GM19438 (cell line): Measurements from ENCODE around the gene P2RY11.

ENCODE experiments used
- ATAC-seq: cut with Tn5 transposase; IDR thresholded peaks from one replicate; pipeline ENCODE4 v1.9.1; 2021; ENCODE audit warnings: low read depth; ENCODE audit not compliant: unreplicated experiment

Gene P2RY11, protein sequence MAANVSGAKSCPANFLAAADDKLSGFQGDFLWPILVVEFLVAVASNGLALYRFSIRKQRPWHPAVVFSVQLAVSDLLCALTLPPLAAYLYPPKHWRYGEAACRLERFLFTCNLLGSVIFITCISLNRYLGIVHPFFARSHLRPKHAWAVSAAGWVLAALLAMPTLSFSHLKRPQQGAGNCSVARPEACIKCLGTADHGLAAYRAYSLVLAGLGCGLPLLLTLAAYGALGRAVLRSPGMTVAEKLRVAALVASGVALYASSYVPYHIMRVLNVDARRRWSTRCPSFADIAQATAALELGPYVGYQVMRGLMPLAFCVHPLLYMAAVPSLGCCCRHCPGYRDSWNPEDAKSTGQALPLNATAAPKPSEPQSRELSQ

DNA sequence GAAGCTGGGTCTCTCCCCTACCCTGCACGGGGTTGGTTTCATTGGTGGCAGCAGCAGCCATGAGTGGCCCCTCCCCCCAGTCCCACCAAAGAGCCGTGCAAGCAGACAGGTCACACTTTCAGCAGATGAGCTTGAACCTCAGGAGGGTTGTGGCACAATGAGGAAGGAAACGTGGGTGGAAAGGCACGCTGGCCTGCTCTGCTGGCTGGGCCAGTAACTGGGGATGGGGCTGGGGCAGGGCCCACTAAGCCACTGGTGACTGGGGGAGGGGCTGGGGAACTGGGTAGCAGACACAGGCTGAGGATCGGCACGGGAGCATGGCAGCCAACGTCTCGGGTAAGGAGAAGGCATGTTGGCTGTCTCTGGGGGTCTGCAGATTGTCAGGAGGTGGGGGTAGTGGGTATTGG, at the start of gene P2RY11:
Gene P2RY11 (plus strand): TSS at position 289 of the 407 bp plus-strand sequence. CDS start 29 bp downstream, at position 318.
- ATAC-seq: no peak

DNA sequence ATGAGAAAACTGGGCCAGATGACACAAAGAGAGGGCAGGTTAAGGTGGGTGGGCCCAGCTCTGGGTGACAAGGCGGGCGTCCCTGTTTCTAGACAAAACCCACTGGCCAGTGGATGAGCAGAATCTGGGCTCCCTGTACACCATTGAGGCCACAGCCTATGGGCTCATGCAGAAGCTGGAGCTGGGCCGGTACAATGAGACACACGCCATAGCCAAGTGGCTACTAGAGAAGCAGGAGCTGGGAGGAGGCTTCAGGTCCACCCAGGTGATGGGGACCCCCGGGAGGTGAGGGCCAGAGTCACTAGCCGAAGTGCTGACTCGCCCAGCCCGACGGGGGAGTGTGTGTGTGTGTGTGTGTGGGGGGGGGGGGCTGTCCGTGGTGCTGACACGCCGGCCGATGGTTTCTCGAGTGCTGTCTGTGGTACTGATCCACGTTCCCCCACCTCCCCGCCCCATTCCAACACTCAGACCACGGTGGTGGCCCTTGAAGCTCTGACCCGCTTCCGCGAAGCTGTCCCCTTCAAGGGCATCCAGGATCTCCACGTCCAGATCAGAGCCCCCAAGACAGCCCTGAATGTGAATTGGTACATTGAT, 49.7 kb upstream of the P2RY11 start:
- ATAC-seq: no peak

DNA sequence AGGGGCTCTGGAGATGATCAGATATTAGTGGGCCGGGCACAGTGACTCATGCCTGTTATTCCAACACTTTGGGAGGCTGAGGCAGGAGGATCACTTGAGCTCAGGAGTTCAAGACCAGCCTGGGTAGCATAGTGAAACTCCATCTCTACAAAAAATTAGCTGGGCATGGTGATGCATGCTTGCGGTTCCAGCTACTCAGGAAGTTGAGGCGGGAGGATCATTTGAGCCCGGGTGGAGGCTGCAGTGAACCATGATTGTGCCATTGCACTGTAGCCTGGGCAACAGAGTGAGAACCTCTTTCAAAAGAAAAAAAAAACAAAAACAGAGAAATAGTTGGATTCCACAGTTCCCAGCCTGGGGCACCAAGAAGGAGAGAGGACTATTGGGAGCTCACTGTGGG, 43.3 kb upstream of the P2RY11 start:
- no peak for ATAC-seq

DNA sequence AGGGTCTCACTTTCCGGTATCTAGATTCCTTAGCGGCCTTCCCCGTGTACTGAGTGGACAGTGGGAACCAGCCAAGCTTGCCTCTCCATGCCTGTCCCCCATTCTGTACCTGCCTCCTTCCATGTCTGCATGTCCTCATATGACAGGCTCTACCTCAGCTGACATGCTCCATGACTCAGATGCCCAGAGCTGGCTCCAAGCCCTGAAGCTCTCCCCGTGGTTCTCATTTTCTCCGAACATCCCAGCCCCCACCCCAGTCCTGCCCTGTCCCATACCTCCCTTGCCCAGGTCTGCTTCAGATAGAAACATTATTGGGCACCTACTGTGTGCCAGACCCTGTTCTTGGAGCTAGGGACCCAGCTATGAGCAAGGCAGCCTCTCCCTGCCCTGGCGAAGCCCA, 42.4 kb upstream of the P2RY11 start:
- ATAC-seq: no peak

DNA sequence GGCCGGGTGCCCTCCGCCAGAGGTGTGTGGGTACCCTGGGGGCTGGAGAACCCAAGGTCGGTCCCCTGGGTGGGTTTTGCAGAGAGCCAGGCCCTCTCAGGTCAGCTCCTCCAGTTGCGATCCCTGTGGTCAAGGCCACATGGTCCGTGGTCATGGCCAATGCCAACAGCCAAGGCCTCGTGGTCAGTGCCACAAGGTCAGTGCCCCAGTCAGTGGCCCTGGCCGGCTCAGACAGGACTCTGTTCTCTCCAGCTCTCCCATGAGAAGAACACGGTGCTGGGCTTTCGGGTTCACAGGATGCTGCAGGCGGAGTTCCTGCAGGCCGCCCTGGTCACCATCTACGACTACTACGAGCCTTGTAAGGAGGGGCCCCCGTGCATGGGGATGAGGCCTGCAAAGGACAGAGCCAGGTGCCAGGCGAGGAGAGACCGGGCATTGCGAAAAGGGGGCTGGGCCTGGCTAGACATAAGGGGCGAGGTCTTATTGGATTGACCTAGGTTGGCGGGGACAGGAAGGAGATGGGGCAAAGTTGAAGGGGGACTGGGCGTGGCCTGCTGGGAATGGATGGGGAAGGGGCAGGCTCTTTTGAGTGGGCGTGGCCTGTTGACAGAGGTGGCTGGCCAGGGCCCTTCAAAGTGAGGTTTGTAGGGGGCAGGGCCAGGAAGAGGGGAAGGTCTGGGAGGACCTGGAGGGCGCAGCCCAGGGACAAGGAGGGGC, 40.6 kb upstream of the P2RY11 start:
- no peak for ATAC-seq

DNA sequence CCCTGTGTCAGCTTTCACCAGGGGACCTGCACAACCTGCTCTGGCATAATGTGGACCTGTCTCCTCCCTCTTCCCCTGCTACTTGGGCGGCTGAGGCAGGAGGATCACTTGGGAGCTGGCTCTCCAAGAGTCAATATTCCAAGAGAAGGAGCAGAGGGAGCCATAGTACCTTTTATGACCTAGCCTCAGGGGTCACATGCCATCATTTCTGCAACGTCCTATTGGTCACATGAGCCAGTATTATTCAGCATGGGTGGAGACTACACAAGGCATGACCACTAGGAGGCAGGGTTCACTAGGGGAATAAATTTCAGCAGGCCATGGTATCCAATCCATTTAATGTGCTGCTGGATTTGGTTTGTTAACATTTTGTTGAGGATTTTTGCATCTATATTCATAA, 37.3 kb upstream of the P2RY11 start:
- ATAC-seq: no peak

DNA sequence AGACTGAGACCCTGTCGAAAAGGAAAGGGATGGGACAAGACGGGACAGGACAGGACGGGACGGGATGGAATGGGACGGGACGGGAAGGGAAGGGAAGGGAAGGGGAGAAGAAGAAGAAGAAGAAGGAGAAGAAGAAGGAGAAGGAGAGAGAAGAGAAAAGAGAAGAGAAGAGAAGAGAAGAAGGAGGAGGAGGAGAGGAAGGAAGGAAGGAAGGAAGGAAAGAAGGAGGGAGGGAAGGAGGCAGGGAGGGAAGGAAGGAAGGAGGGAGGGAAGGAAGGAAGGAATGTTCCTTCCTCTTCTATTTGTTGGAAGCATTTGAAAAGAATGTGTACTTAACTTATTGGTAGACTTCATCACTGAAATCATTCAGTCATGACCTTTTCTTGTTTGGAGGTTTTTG, 35.0 kb upstream of the P2RY11 start:
- ATAC-seq: no peak

DNA sequence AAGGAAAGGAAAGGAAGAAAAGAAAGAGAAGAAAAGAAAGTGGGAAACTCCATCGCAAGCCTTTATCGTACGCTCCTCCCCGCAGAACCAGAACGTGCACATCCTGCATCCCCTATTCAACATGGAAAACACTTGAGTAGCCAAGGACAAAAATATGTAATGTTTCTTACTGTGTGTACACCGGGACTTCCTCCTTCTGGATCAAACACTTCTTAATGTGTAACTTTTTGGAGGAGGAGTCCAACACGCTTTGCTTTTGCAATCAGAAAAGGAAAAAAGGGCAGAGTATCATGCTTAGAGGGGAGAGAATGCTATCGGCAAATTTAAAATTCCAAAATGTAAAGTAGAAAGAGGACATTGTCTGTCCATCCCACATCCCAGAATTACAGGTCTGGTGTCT, 33.2 kb upstream of the P2RY11 start:
- no peak for ATAC-seq

DNA sequence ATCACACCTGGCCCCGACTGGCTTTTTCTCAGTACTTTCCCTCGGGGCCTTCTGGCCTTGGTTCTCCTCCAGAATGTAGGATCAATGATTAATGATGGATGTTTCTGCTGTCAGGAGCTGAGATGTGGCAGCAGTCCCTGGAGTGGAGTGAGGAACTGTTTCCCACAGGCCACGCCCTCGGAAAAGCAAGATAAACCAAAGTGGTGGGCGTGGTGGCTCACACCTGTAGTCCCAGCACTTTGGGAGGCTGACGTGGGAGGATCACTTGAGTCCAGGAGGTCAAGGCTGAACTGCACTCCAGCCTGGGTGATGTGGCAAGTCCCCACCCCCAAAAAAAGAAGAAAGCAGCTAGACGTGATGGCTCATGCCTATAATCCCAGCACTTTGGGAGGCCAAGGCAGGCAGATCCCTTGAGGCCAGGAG, 32.5 kb upstream of the P2RY11 start:
- ATAC-seq: no peak

DNA sequence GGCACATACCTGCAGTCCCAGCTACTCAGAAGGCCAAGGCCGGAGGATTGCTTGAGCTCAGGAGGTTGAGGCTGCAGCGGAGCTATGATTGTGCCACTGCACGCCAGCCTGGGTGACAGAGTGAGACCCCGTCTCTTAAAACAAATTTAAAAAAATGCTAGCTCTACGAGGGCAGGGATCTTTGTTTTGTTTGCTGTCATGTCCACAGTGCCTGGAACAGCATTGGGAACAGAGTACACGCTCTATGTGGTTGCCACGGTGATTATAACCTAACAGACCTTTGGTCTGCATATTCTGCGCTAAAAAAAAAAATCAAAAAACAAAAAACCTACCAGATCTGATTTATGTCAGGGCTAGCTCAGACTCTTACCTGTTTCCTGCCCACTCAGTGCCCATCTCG, 27.6 kb upstream of the P2RY11 start:
- no peak for ATAC-seq

DNA sequence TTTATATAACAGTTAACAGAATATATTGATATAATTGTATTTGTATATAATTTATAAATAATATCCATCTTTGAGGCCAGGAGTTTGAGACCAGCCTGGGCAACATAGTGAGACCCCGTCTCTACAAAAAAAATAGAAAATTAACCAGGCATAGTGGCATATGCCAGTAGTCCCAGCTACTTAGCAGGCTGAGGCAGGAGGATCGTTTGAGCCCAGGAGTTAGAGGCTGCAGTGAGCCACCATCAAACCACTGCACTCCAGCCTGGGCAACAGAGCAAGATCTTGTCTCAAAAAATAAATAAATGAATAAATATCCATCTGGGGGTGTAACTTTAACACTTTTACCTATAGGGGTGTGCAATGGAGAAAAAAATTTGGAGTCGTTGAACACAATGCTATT, 26.7 kb upstream of the P2RY11 start:
- ATAC-seq: no peak

DNA sequence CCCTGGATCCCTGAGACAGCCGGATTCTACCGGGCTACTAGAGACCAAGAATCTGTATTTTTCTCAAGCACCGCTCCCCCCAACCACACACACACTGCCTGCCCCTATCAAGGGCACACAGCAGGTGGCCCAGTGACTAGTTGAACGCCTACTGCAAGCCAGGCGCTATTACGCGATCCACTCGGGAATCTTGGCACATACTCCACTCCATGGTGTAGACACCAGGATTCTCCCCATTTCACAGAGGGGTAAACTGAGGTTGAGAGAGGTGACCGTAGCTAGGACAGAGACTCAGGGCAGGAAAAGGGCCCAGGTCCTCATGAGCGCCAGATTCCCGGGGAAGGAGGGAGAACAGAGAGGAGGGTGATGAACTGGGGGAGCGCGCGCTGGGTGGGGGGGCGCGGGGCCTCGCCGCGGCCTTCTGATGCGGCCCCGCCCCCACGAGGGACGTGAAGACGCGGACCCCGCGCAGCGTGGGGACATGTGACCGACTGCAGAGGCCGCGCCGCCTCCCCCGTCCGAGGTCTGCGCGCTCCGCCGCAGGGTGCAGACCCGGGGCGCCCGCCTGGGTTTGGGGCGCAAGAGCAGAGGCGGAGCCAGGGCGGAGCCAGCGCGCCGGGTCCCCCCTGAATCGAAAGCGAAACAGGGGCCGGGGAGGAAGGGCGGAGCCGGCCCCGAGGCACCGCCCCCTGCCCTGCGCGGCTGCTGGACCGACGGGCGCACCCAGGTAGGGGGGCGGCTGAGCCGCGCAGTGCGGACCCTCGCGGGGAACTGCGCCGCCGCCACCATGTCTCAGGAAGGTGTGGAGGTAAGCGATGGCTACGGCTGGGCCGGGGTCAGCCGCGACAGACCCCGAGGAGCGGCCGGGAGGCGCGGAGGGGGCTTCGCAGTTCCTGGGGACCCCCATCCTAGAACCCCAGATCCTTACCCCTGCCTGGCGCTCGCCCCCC, 25.6 kb upstream of the P2RY11 start, which contains the start of gene SHFL:
Gene SHFL (plus strand): TSS at position 677 of the 950 bp plus-strand sequence. CDS start 111 bp downstream, at position 788.
- peak; percentile 81 for ATAC-seq

DNA sequence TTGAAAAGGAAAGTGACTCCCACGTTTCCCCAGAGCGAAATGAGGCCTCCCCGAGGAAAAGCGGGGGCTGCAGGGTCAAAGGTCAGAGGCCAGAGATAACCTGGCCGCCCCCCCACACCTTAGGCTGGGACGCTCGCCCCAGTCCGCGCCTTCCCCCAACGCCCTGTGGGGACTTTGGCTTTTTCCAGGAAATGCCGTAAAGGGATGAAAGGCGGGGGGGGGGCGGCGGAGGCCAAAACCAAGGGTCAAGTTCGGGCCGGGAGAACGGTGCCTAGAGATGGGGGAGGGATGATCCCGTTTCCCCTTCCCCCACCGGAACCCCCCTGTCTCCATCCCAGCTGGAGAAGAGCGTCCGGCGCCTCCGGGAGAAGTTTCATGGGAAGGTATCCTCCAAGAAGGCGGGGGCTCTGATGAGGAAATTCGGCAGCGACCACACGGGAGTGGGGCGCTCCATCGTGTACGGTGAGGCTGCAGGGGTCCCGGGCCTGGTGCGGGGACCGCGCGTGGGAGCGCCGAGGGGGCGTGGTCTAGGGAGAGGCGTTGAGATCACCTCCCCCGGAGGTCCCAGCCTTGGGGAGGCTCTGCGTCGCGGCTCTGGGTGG, 24.8 kb upstream of the P2RY11 start:
- ATAC-seq: no peak

DNA sequence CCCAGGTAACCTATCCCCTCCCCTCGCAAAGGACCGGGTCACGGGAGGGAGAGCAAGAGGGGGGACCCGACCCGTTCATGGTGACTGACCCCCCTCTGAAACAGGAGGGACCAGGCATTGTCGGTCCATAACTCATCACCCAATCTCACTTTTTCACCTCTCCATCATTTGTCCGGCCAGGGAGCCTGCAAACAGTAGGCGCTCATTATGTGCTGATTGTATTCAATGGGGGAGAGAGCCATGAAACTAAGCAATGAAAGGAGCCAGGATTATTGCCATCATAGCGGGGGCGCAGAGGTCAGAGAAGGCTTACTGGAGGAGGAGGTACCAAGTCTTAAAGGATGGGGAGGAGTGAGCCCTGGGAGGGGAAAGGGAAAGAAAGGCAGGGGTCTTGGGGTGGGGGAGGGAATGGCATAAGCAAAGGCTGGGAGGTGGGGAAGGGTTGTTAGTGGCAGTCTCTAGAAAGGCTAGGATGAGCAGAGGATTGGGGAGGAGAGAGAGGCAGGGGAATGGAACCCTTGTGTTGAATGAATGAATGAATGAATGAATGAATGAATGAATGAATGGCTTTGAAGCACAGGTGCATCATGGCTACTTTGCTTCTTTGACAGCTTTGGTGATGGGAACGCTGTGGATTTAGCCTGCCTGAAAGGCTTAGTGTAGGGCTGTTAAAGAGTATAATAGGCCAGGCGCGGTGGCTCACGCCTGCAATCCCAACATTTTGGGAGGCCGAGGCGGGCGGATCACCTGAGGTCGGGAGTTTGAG, 24.0 kb upstream of the P2RY11 start:
- no peak for ATAC-seq

DNA sequence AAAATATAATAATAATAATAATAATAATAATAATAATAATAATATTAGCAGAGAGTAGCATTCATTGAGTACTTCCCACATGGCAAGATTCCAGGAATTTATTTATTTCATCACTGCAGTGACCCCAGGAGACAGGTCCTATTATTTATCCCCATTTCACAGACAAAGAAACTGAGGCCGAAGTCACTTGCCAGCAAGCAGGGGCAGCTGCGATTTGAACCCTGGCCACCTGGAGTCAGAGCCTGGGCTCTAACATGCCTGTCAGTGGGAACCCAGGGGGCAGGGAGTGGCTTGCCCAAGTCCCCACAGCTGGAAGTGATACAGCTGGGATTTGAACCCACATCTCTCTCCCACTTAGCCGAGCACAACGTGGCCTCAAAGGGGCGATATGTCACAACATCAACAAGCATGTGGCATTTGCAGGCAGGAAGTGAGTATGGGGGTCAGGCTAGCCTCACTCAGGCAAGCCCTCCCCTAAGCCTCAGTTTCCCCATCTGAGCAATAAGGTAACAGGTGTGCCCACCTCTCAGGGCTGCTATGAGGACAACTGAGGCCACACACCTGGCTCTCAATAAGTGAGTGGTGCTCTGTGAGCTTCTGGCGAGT, 22.4 kb upstream of the P2RY11 start:
- ATAC-seq: no peak

DNA sequence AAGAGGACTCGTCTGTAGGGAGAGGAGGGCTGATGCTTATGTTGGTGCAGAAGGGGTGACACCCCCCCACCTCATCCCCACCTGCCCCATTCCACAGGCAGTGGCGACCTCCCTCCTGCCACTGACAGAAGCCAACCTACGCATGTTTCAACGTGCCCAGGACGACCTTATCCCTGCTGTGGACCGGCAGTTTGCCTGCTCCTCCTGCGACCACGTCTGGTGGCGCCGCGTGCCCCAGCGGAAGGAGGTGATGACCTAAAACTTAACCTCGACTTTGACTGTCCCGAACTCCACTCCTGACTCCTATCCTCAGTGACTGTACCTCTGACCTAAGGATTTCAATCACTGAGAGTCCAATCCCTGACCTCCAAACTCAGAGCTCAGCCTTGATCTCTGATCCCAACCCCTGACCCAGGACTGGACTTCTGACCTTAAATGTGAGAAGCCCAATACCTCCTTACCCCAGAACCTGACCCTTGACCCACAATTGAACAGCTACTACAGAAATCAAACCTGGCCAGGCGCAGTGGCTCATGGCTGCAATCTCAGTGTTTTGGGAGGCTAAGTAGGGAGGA, 21.6 kb upstream of the P2RY11 start:
- no peak for ATAC-seq

DNA sequence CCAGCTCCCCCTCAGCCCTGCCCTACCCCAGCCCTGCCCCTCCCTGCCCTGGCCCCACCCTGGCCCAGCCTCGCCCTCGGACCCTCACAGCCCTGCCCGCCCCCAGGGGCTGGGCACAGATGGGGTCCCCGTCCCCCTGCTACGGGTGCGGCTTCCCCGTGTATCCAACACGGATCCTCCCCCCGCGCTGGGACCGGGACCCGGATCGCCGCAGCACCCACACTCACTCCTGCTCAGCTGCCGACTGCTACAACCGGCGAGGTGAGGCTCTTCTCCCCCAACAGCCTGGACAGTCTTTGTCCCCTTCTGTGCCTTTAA, 20.2 kb upstream of the P2RY11 start:
- ATAC-seq: no peak

DNA sequence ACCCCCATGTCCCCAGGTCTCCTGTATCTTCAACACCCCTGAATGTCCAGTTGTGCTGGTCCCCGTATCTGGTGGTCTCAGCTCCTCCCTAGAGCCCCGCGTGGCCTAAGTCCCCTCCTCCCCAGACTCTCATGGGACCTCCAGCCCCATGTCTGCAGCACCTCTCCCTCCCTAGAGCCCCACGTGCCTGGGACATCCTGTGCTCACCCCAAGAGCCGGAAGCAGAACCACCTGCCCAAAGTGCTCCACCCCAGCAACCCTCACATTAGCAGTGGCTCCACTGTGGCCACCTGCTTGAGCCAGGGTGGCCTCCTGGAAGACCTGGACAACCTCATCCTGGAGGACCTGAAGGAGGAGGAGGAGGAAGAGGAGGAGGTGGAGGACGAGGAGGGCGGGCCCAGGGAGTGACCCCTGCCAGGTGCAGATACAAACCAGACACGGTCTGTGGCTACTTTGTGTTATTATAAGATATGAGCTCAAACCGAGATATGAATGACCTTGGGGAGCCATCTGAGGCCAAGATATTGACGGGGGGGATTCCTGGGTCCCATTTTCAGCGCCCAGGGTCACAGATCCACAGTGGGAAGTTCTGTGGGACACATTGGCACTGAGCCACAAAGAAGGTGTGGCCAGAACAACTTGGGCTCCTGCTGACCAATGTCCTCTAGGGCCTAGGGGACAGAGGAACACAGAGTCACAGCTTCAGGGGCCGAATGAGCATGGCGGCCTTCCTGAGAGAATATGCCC, 19.4 kb upstream of the P2RY11 start:
- no peak for ATAC-seq
